Measurements from ENCODE around the gene SLX4IP. TPM values are rescaled to one million over a fixed set of nuclear protein-coding genes. Genes with fewer than 3 reads are reported as not detected.

SLX4IP gene
- total and polyA plus RNA-seq, 2 of the 13 experiments (the other 11 are each of a cell fraction or from before 2014, with no cell fraction given) = 3.6 to 7.3 TPM

DNA sequence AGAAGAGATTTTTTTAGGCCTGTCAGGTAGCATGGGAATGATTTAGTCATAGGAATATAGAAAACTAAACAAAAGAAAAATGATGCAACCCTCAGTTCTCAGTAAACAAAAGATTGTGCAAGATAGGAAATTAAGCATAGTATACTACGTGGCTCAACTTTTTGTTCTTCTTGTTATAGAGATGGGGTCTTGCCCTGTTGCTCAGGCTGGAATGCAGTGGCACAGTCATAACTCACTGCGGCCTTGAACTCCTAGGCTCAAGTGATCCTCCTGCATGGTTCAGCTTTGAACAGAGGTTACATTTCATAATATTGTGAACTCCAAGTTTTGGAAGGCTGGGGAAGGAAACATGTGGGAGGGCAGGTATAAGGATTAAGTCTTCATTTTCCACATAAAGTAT lies 28.5 kb downstream of the SLX4IP start (continued):
- TF ChIP-seq, protein P1, sequence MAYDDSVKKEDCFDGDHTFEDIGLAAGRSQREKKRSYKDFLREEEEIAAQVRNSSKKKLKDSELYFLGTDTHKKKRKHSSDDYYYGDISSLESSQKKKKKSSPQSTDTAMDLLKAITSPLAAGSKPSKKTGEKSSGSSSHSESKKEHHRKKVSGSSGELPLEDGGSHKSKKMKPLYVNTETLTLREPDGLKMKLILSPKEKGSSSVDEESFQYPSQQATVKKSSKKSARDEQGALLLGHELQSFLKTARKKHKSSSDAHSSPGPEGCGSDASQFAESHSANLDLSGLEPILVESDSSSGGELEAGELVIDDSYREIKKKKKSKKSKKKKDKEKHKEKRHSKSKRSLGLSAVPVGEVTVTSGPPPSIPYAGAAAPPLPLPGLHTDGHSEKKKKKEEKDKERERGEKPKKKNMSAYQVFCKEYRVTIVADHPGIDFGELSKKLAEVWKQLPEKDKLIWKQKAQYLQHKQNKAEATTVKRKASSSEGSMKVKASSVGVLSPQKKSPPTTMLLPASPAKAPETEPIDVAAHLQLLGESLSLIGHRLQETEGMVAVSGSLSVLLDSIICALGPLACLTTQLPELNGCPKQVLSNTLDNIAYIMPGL (CRISPR knock-in tag; IDR thresholded peaks at IDR 0.05; ENCODE audit: borderline replicate concordance in 1 of 2, low read depth in 1 of 2) = no peak
- TF ChIP-seq ZBTB38 (CRISPR knock-in tag; IDR thresholded peaks at IDR 0.05) (no peak), SP4 (CRISPR knock-in tag; IDR thresholded peaks at IDR 0.05) (no peak)

DNA sequence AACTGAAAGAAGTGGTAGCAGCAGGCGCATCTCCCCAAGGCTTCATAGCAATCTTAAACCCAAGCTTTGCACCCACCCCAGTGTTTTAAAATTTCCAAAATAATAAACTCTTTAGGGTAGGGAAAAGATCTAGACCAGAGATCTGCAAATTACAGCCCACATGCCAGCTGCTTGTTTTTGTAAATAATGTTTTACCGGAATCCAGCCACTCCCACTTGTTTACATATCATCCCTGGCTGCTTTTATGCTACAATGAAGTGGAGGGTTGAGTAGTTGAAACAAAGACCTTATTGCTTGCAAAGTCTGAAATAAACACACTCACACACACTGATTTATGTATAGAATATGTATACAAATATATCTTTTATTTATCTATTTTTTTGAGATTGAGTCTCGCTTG lies 30.0 kb downstream of the SLX4IP start:
- TF ChIP-seq SP5 (CRISPR knock-in tag; IDR thresholded peaks at IDR 0.05; ENCODE audit: borderline replicate concordance, low read depth) = peak; percentile 39; the same call in 1 of the 2 replicates
- TF ChIP-seq, protein P2, sequence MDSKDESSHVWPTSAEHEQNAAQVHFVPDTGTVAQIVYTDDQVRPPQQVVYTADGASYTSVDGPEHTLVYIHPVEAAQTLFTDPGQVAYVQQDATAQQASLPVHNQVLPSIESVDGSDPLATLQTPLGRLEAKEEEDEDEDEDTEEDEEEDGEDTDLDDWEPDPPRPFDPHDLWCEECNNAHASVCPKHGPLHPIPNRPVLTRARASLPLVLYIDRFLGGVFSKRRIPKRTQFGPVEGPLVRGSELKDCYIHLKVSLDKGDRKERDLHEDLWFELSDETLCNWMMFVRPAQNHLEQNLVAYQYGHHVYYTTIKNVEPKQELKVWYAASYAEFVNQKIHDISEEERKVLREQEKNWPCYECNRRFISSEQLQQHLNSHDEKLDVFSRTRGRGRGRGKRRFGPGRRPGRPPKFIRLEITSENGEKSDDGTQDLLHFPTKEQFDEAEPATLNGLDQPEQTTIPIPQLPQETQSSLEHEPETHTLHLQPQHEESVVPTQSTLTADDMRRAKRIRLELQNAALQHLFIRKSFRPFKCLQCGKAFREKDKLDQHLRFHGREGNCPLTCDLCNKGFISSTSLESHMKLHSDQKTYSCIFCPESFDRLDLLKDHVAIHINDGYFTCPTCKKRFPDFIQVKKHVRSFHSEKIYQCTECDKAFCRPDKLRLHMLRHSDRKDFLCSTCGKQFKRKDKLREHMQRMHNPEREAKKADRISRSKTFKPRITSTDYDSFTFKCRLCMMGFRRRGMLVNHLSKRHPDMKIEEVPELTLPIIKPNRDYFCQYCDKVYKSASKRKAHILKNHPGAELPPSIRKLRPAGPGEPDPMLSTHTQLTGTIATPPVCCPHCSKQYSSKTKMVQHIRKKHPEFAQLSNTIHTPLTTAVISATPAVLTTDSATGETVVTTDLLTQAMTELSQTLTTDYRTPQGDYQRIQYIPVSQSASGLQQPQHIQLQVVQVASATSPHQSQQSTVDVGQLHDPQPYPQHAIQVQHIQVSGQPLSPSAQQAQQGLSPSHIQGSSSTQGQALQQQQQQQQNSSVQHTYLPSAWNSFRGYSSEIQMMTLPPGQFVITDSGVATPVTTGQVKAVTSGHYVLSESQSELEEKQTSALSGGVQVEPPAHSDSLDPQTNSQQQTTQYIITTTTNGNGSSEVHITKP (CRISPR knock-in tag; IDR thresholded peaks at IDR 0.05; ENCODE audit: low read depth) = no peak
- TF ChIP-seq FOXP1 (IDR thresholded peaks at IDR 0.05) = no peak
- TF ChIP-seq FOXP1 (CRISPR knock-in tag; IDR thresholded peaks at IDR 0.05) = peak; percentile 11; the same call in 1 of the 2 replicates
- intact Hi-C loops (cut with micrococcal nuclease; ENCODE audit: unreplicated experiment) = loop anchor here (5.0 to 10.0 kb wide), 4 partner anchors 200 to 1077 kb away; no protein-coding TSS in a partner anchor
- ChIA-PET POLR2A (interaction anchor here (2.3 kb wide), 1 partner anchor 31 kb away, joined by 9 read pairs; the partner anchor contains the start of genes MKKS and SLX4IP), CTCF (ENCODE audit: low intra/inter-chr PET ratio, low total read pairs) (no interaction called here)
- DNase-seq (ENCODE audit: low spot score) (no peak), FAIRE-seq (no peak), ATAC-seq (no peak)
- Histone ChIP-seq H3K4me2 (ENCODE audit: low read depth, low read length) (no peak overlapping the region), H4K20me1 (ENCODE audit: insufficient read depth, low read length) (no peaks in the 10 kb centered on the region), H3K9ac (ENCODE audit: insufficient read depth, low read depth, low read length) (no peak overlapping the region), H3K9me3 (ENCODE audit: low read length) (peaks cover 11% of the 10 kb centered on the region), H2AFZ (ENCODE audit: low read length) (no peak overlapping the region), H3K36me3 (replicated peaks in 1 of 2; ENCODE audit: control insufficient read depth in 1 of 2, insufficient read depth in 2 of 2, low read length in 2 of 2) (no peaks in the 10 kb centered on the region; a peak in 1 of 5 replicates), H3K27me3 (ENCODE audit: control insufficient read depth in 1 of 2, insufficient read depth in 2 of 2, low read length in 2 of 2) (no peaks in the 10 kb centered on the region), H3K79me2 (ENCODE audit: insufficient read depth, low read length) (peaks cover 6% of the 10 kb centered on the region), H3K27ac (ENCODE audit: extremely low read length, insufficient read depth, low read length) (no peak overlapping the region), H3K4me1 (ENCODE audit: insufficient read depth, low read length) (peaks cover 31% of the 10 kb centered on the region), H3K4me3 (replicated peaks in 1 of 3; ENCODE audit: insufficient read depth in 1 of 3, low read depth in 2 of 3, low read length in 3 of 3) (no peak overlapping the region)
- BruUV-seq (replicated peaks) = no TSS peak
- in situ Hi-C loops (cut with HindIII; ENCODE audit: extremely low pct_ligation_motif_present, low pct_unique_long_range_greater_than_20kb) = loop anchor here (5.0 kb wide), 1 partner anchor 72 kb away; no protein-coding TSS in a partner anchor
- WGBS (ENCODE audit: low lambda C conversion rate) = 95% methylated on average over 3 of the region's 3 CpGs
